Neural cell (in vitro differentiated cells): ENCODE measurements around the gene FOCAD. TPM values are rescaled to one million over a fixed set of nuclear protein-coding genes. Genes with fewer than 3 reads are reported as not detected.

Experiments
- H2AFZ ChIP-seq: fragments of 200-600, 300-800 bp; sonication (generic), shearing (Covaris generic); 2 replicates; pipeline ENCODE4 v1.6.0; 2014; ENCODE audit warnings: low read depth, mild to moderate bottlenecking, antibody characterized with exemption, low read length, moderate library complexity
- H3F3A ChIP-seq: fragments of 200-600 bp; shearing (Covaris generic); 2 replicates; pipeline ENCODE4 v1.6.1; 2016; ENCODE audit warnings: mild to moderate bottlenecking, moderate library complexity, mixed read lengths, antibody characterized with exemption, low read length; ENCODE audit not compliant: insufficient read depth, poor library complexity, severe bottlenecking
- H3K27ac ChIP-seq: fragments of 200-600, 300-800 bp; sonication (generic), shearing (Covaris generic); 2 replicates; pipeline ENCODE4 v1.5.1; 2014; ENCODE audit warnings: mild to moderate bottlenecking, low read length, moderate library complexity
- H3K27me3 ChIP-seq: fragments of 300-800, 200-600 bp; sonication (generic), shearing (Covaris generic); 2 replicates; pipeline ENCODE4 v1.6.0; 2014; ENCODE audit warnings: mild to moderate bottlenecking, low read depth, low read length, moderate library complexity; ENCODE audit not compliant: insufficient read depth
- H3K36me3 ChIP-seq: fragments of 300-800, 200-600 bp; sonication (generic), shearing (Covaris generic); 2 replicates; pipeline ENCODE4 v1.5.1; 2014; ENCODE audit warnings: mild to moderate bottlenecking, antibody characterized with exemption, low read length, moderate library complexity; ENCODE audit not compliant: insufficient read depth
- H3K4me2 ChIP-seq: fragments of 300-800, 200-600 bp; sonication (generic), shearing (Covaris generic); 2 replicates; pipeline ENCODE4 v1.6.0; 2014; ENCODE audit warnings: mild to moderate bottlenecking, low read length
- H3K4me3 ChIP-seq: fragments of 300-800, 200-600 bp; sonication (generic), shearing (Covaris generic); 2 replicates; pipeline ENCODE4 v1.5.1; 2014; ENCODE audit warnings: mild to moderate bottlenecking, low read length, moderate library complexity
- H3K79me2 ChIP-seq: fragments of 200-600 bp; shearing (Covaris generic); replicated peaks from 2 replicates; pipeline ENCODE4 v1.6.0; 2014; ENCODE audit warnings: mild to moderate bottlenecking, low read length, moderate library complexity; ENCODE audit not compliant: insufficient read depth
- H3K9ac ChIP-seq: fragments of 300-800, 200-600 bp; sonication (generic), shearing (Covaris generic); 2 replicates; pipeline ENCODE4 v1.6.1; 2016; ENCODE audit warnings: mild to moderate bottlenecking, low read length, mixed read lengths
- H3K9me2 ChIP-seq: fragments of 200-600 bp; shearing (Covaris generic); 2 replicates; pipeline ENCODE4 v1.6.1; 2016; ENCODE audit warnings: mild to moderate bottlenecking, low read length, mixed read lengths; ENCODE audit not compliant: insufficient read depth
- H3K9me3 ChIP-seq: fragments of 200-600, 300-800 bp; sonication (generic), shearing (Covaris generic); 2 replicates; pipeline ENCODE4 v1.6.1; 2016; ENCODE audit warnings: mild to moderate bottlenecking, mixed run types, low read length, moderate library complexity, mixed read lengths
- H4K20me1 ChIP-seq: fragments of 200-600 bp; shearing (Covaris generic); 2 replicates; pipeline ENCODE4 v1.6.1; 2016; ENCODE audit warnings: mild to moderate bottlenecking, mixed run types; ENCODE audit not compliant: insufficient read depth
- EP300 ChIP-seq: fragments of 450-650 bp; conservative IDR thresholded peaks from 2 replicates; pipeline ENCODE4 v1.6.1; 2014; ENCODE audit warnings: antibody characterized with exemption, mild to moderate bottlenecking, moderate library complexity; ENCODE audit not compliant: poor library complexity, severe bottlenecking
- EZH2 ChIP-seq: fragments of 200-600, 300-800 bp; shearing (Covaris generic), sonication (generic); IDR thresholded peaks from 2 replicates; pipeline ENCODE4 v1.6.1; 2014; ENCODE audit warnings: antibody characterized with exemption, low read length, borderline replicate concordance, mild to moderate bottlenecking; ENCODE audit not compliant: insufficient read depth, poor library complexity, severe bottlenecking
- MXI1 ChIP-seq: fragments of 450-650 bp; conservative IDR thresholded peaks from 2 replicates; pipeline ENCODE4 v1.6.1; 2014; ENCODE audit warnings: antibody characterized with exemption, mild to moderate bottlenecking; ENCODE audit not compliant: poor library complexity, severe bottlenecking
- POLR2AphosphoS5 ChIP-seq: IDR thresholded peaks from 2 replicates; pipeline ENCODE4 v1.6.1; 2012
- RAD21 ChIP-seq: fragments of 450-650 bp; conservative IDR thresholded peaks from 2 replicates; pipeline ENCODE4 v1.6.1; 2014; ENCODE audit warnings: antibody characterized with exemption, mild to moderate bottlenecking, moderate library complexity
- SMC3 ChIP-seq: fragments of 450-650 bp; conservative IDR thresholded peaks from 2 replicates; pipeline ENCODE4 v1.6.1; 2014; ENCODE audit warnings: antibody characterized with exemption, mild to moderate bottlenecking, moderate library complexity; ENCODE audit not compliant: poor library complexity
- TAF1 ChIP-seq: IDR thresholded peaks from 2 replicates; pipeline ENCODE4 v1.6.1; 2012; ENCODE audit warnings: low read depth
- polyA plus RNA-seq: library from polyadenylated mRNA; depleted of rRNA; stranded (reverse); fragments of >200 nt; gene quantifications from 2 replicates; pipeline ENCODE4 v1.2.3, GENCODE V29; 2014
- TF ChIP-seq, protein P1 (sequence below): fragments of 450-650 bp; IDR thresholded peaks from 2 replicates; pipeline ENCODE4 v1.5.1; 2014; ENCODE audit warnings: antibody characterized with exemption, mild to moderate bottlenecking, moderate library complexity; ENCODE audit not compliant: poor library complexity, severe bottlenecking
- TF ChIP-seq, protein P2 (sequence below): IDR thresholded peaks from 2 replicates; pipeline ENCODE4 v1.6.1; 2012; ENCODE audit warnings: borderline replicate concordance

Gene FOCAD
- polyA plus RNA-seq, 1 donor from 2014 or later, result 23.5 TPM

DNA sequence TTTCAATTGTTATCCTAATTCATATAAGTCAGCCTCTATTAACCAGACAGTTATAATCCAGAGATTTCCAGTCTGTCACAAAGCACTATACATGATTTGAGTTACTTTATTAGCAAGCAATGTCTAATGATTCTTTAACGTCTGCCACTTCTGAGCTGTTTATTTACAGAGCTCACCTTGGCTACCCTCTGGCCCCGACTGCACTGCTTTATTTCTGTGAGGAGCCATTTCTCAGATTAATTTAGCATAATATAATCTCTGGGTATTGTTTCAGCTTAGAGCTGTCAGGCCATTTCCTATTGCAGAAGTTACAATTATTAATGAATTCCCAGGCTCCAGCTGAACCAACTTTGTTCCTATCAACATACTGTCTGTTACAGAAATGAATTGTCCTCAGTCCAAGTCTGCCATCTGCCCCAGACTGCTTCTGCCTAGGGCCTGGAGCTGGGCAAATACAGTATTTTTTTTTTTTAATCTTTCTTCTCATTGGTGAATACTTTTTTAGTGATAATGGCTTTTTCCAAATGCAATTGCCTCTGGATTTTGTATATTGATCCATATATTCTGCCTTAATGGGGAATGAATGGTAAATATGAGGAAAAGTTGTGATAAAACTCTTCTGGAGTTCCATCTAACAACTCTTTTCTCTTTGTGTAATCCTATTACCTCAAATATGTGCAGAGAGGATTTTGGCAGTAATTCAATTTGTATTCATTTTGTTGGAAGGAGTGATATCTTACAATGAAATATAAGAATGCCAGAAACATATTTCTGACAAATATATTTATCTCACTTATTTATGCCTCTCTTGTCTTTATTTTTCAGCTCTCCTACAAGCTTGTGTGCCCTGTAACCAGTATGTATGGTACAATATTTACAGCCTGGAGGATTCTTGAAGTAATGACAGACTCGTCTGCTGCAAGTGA is 104.7 kb downstream of the FOCAD start:
- H3K9me2 ChIP-seq, result no peaks in the 10 kb centered on the region
- H3K4me3 ChIP-seq, result no peak overlapping the region
- H3K36me3 ChIP-seq, result peaks cover 3% of the 10 kb centered on the region
- no peaks in the 10 kb centered on the region for H4K20me1 ChIP-seq
- no peak overlapping the region for H3K27ac ChIP-seq
- H3K4me2 ChIP-seq, result no peak overlapping the region
- H3K27me3 ChIP-seq, result no peaks in the 10 kb centered on the region
- H2AFZ ChIP-seq, result no peak overlapping the region
- no peaks in the 10 kb centered on the region for H3F3A ChIP-seq
- no peaks in the 10 kb centered on the region for H3K9me3 ChIP-seq
- H3K79me2 ChIP-seq, result no peaks in the 10 kb centered on the region
- H3K9ac ChIP-seq, result no peak overlapping the region
- TF ChIP-seq EZH2 (no peak), TAF1 (no peak), EP300 (no peak)

DNA sequence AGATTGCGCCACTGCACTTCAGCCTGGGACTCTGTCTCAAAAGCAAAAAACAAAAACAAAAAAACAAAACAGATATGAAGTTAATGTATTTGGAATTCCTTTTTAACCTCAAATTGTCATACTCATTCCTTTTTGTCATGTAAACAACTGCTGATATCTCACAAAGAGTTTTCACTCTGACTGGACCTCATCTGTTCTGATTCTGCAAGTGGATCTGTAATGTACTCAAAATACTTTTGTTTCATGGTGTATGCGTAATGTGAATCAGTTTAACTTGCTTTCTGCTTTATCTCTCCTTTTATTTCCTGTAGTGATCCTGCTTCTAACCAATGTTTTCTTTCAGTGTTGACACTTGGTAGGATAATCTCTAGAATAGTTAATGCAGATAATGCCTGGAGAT is 106.7 kb downstream of the FOCAD start:
- H3K4me2 ChIP-seq, result no peak overlapping the region
- no peaks in the 10 kb centered on the region for H3K27me3 ChIP-seq
- no peaks in the 10 kb centered on the region for H3K9me3 ChIP-seq
- H3K9ac ChIP-seq, result no peak overlapping the region
- TF ChIP-seq SMC3 (no peak), EP300 (no peak), RAD21 (no peak), EZH2 (no peak), POLR2AphosphoS5 (no peak), TAF1 (no peak), MXI1 (no peak)
- TF ChIP-seq, protein P1, sequence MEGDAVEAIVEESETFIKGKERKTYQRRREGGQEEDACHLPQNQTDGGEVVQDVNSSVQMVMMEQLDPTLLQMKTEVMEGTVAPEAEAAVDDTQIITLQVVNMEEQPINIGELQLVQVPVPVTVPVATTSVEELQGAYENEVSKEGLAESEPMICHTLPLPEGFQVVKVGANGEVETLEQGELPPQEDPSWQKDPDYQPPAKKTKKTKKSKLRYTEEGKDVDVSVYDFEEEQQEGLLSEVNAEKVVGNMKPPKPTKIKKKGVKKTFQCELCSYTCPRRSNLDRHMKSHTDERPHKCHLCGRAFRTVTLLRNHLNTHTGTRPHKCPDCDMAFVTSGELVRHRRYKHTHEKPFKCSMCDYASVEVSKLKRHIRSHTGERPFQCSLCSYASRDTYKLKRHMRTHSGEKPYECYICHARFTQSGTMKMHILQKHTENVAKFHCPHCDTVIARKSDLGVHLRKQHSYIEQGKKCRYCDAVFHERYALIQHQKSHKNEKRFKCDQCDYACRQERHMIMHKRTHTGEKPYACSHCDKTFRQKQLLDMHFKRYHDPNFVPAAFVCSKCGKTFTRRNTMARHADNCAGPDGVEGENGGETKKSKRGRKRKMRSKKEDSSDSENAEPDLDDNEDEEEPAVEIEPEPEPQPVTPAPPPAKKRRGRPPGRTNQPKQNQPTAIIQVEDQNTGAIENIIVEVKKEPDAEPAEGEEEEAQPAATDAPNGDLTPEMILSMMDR, result no peak
- TF ChIP-seq, protein P2, sequence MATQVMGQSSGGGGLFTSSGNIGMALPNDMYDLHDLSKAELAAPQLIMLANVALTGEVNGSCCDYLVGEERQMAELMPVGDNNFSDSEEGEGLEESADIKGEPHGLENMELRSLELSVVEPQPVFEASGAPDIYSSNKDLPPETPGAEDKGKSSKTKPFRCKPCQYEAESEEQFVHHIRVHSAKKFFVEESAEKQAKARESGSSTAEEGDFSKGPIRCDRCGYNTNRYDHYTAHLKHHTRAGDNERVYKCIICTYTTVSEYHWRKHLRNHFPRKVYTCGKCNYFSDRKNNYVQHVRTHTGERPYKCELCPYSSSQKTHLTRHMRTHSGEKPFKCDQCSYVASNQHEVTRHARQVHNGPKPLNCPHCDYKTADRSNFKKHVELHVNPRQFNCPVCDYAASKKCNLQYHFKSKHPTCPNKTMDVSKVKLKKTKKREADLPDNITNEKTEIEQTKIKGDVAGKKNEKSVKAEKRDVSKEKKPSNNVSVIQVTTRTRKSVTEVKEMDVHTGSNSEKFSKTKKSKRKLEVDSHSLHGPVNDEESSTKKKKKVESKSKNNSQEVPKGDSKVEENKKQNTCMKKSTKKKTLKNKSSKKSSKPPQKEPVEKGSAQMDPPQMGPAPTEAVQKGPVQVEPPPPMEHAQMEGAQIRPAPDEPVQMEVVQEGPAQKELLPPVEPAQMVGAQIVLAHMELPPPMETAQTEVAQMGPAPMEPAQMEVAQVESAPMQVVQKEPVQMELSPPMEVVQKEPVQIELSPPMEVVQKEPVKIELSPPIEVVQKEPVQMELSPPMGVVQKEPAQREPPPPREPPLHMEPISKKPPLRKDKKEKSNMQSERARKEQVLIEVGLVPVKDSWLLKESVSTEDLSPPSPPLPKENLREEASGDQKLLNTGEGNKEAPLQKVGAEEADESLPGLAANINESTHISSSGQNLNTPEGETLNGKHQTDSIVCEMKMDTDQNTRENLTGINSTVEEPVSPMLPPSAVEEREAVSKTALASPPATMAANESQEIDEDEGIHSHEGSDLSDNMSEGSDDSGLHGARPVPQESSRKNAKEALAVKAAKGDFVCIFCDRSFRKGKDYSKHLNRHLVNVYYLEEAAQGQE, result no peak
- H3K36me3 ChIP-seq, result peaks cover 3% of the 10 kb centered on the region
- no peaks in the 10 kb centered on the region for H3K79me2 ChIP-seq
- H3K9me2 ChIP-seq, result no peaks in the 10 kb centered on the region
- no peak overlapping the region for H2AFZ ChIP-seq
- H3K27ac ChIP-seq, result no peak overlapping the region
- H3F3A ChIP-seq, result no peaks in the 10 kb centered on the region
- no peaks in the 10 kb centered on the region for H4K20me1 ChIP-seq
- no peak overlapping the region for H3K4me3 ChIP-seq
